IPS-NIHi11 (cell line): ENCODE results near the gene CKAP2L.
"Not testable (repeated sequence)": the region's sequence is repeated elsewhere in the genome, so short reads cannot be mapped to it uniquely, and the experiment has no call there.

ENCODE experiments used
- DNase-seq: peaks from one replicate; pipeline ENCODE4 v3.0.0; 2012; ENCODE audit warnings: mixed read lengths, low spot score

CKAP2L gene

GRCh38 chr2:112706947-112707346 lies 57.5 kb downstream of the CKAP2L start:
- not testable (repeated sequence) for DNase-seq

GRCh38 chr2:112706170-112706664 lies 58.2 kb downstream of the CKAP2L start:
- DNase-seq: no peak

GRCh38 chr2:112705575-112705974 lies 58.8 kb downstream of the CKAP2L start:
- DNase-seq: no peak

- DNase-seq: no peak
Measured at GRCh38 chr2:112703684-112704083, 60.7 kb downstream of the CKAP2L start.

- no peak for DNase-seq
Measured at GRCh38 chr2:112701052-112701451, 63.4 kb downstream of the CKAP2L start.

GRCh38 chr2:112699984-112700667 lies 64.3 kb downstream of the CKAP2L start:
- no peak for DNase-seq

- DNase-seq: no peak
Measured at GRCh38 chr2:112698834-112699515, 65.4 kb downstream of the CKAP2L start.

GRCh38 chr2:112694182-112694581 lies 70.2 kb downstream of the CKAP2L start:
- DNase-seq: no peak

- no peak for DNase-seq
Measured at GRCh38 chr2:112693596-112693995, 70.8 kb downstream of the CKAP2L start.

GRCh38 chr2:112692918-112693317 lies 71.5 kb downstream of the CKAP2L start:
- no peak for DNase-seq

- DNase-seq: peak; percentile 48
Measured at GRCh38 chr2:112692495-112692911, 71.9 kb downstream of the CKAP2L start.

- DNase-seq: no peak
Measured at GRCh38 chr2:112691881-112692281, 72.5 kb downstream of the CKAP2L start.

GRCh38 chr2:112690853-112691401 lies 73.5 kb downstream of the CKAP2L start:
- peak; percentile 62 for DNase-seq

- no peak for DNase-seq
Measured at GRCh38 chr2:112688086-112688880, 76.1 kb downstream of the CKAP2L start.

- no peak for DNase-seq
Measured at GRCh38 chr2:112687522-112687921, 76.9 kb downstream of the CKAP2L start.
